K562 (cell line): ENCODE measurements around the gene KLHL12. TPM values are rescaled to one million over a fixed set of nuclear protein-coding genes. Genes with fewer than 3 reads are reported as not detected.

Experiments used
- BRD4 ChIP-seq: fragments of 200-600 bp; sonication (generic); IDR thresholded peaks from 2 replicates; pipeline ENCODE4 v1.6.1; 2017; ENCODE audit warnings: inconsistent platforms
- FOSL1 ChIP-seq: fragments of 200-800 bp; sonication (Bioruptor generic); conservative IDR thresholded peaks from 2 replicates; pipeline ENCODE4 v1.6.1; 2016; ENCODE audit warnings: missing genetic modification characterization, missing compliant biosample characterization
- FOXP1 ChIP-seq: sonication (generic); formaldehyde crosslinking; IDR thresholded peaks from 2 replicates; pipeline ENCODE4 v1.8.0; 2022; ENCODE audit warnings: mild to moderate bottlenecking, missing genetic modification reagents
- HMG20B ChIP-seq: fragments of 250-450 bp; sonication (Bioruptor Pico); IDR thresholded peaks from 2 replicates; pipeline ENCODE4 v1.5.0; 2021; ENCODE audit warnings: mild to moderate bottlenecking
- HNRNPL ChIP-seq: fragments of 200-400 bp; formaldehyde crosslinking; IDR thresholded peaks from 2 replicates; pipeline ENCODE4 v1.6.1; 2017; ENCODE audit warnings: low read depth, mild to moderate bottlenecking, low read length
- IRF1 ChIP-seq: sonication (generic); formaldehyde crosslinking; IDR thresholded peaks from 2 replicates; pipeline ENCODE4 v1.8.0; 2022; ENCODE audit warnings: missing genetic modification reagents, mild to moderate bottlenecking, borderline replicate concordance
- IRF9 ChIP-seq: fragments of 450-650 bp; IDR thresholded peaks from 2 replicates; pipeline ENCODE4 v1.6.1; 2016; ENCODE audit warnings: missing biosample characterization, missing genetic modification characterization
- L3MBTL2 ChIP-seq: fragments of 450-650 bp; IDR thresholded peaks from 2 replicates; pipeline ENCODE4 v1.6.1; 2016; ENCODE audit warnings: mild to moderate bottlenecking, moderate library complexity
- MAFK ChIP-seq: IDR thresholded peaks from 2 replicates; pipeline ENCODE4 v1.6.1; 2011; ENCODE audit warnings: low read length, improper control_type of control experiment
- MXI1 ChIP-seq: IDR thresholded peaks from 2 replicates; pipeline ENCODE4 v1.6.1; 2011; ENCODE audit warnings: low read depth, mild to moderate bottlenecking, improper control_type of control experiment, low read length
- OTX1 ChIP-seq: fragments of 450-650 bp; formaldehyde crosslinking; IDR thresholded peaks from 2 replicates; pipeline ENCODE4 v1.4.0; 2022; ENCODE audit warnings: mild to moderate bottlenecking
- PCBP2 ChIP-seq: fragments of 200-400 bp; formaldehyde crosslinking; IDR thresholded peaks from 2 replicates; pipeline ENCODE4 v1.6.1; 2018; ENCODE audit warnings: low read length, low read depth, mild to moderate bottlenecking, moderate library complexity; ENCODE audit not compliant: poor library complexity, severe bottlenecking
- RBBP5 ChIP-seq: fragments of 200-600 bp; sonication (generic); IDR thresholded peaks from 2 replicates; pipeline ENCODE4 v1.6.1; 2012; ENCODE audit warnings: borderline replicate concordance, mild to moderate bottlenecking, low read length, control low read depth, inconsistent platforms; ENCODE audit not compliant: insufficient read depth, poor library complexity, severe bottlenecking
- RBM15 ChIP-seq: fragments of 200-400 bp; formaldehyde crosslinking; IDR thresholded peaks from 2 replicates; pipeline ENCODE4 v1.6.1; 2018; ENCODE audit warnings: mild to moderate bottlenecking, low read length, moderate library complexity; ENCODE audit not compliant: insufficient read depth
- RCOR1 ChIP-seq, 2 experiments: IDR thresholded peaks; 2 replicates each; pipeline ENCODE4 v1.6.1; 2012; ENCODE audit warnings: low read depth in 2 of 2, low read length in 2 of 2, borderline replicate concordance in 1 of 2, improper control_type of control experiment in 1 of 2
- SLC30A9 ChIP-seq: fragments of 250-450 bp; sonication (Bioruptor Pico); IDR thresholded peaks from 2 replicates; pipeline ENCODE4 v1.8.0; 2022; ENCODE audit warnings: mild to moderate bottlenecking, moderate library complexity
- TFAM ChIP-seq: fragments of 250-450 bp; sonication (Bioruptor Pico); conservative IDR thresholded peaks from 2 replicates; pipeline ENCODE4 v1.5.0; 2021; ENCODE audit warnings: mild to moderate bottlenecking, moderate library complexity
- THAP7 ChIP-seq: fragments of 250-450 bp; sonication (Bioruptor Pico); IDR thresholded peaks from 2 replicates; pipeline ENCODE4 v1.5.0; 2021
- ZC3H11A ChIP-seq: IDR thresholded peaks from 2 replicates; pipeline ENCODE4 v1.6.1; 2012; ENCODE audit warnings: low read depth, low read length, improper control_type of control experiment
- ZFX ChIP-seq: sonication (generic); formaldehyde crosslinking; IDR thresholded peaks from 2 replicates; pipeline ENCODE4 v1.8.0; 2022; ENCODE audit warnings: mild to moderate bottlenecking, missing genetic modification reagents, moderate library complexity
- ZNF134 ChIP-seq: fragments of 250-450 bp; sonication (Bioruptor Pico); conservative IDR thresholded peaks from 2 replicates; pipeline ENCODE4 v1.4.0; 2020
- ZNF253 ChIP-seq: fragments of 250-450 bp; sonication (Bioruptor Pico); conservative IDR thresholded peaks from 2 replicates; pipeline ENCODE4 v1.6.1; 2021; ENCODE audit warnings: mild to moderate bottlenecking
- ZNF277 ChIP-seq: fragments of 250-450 bp; sonication (Bioruptor Pico); IDR thresholded peaks from 2 replicates; pipeline ENCODE4 v1.8.0; 2022; ENCODE audit warnings: inconsistent platforms, mild to moderate bottlenecking, moderate library complexity, borderline replicate concordance
- ZNF699 ChIP-seq: fragments of 250-450 bp; sonication (Bioruptor Pico); IDR thresholded peaks from 2 replicates; pipeline ENCODE4 v1.8.0; 2021; ENCODE audit warnings: mild to moderate bottlenecking, moderate library complexity; ENCODE audit not compliant: insufficient replicate concordance
- ZNF740 ChIP-seq, 3 experiments: fragments of 200-800 bp in 1 of 3; sonication (Bioruptor generic) in 1 of 3; sonication (generic) in 1 of 3; formaldehyde crosslinking in 1 of 3; IDR thresholded peaks; 2 replicates each; pipeline versions ENCODE4 v1.6.1 to v1.8.0; 2016 to 2022; ENCODE audit warnings: mild to moderate bottlenecking in 2 of 3, missing compliant biosample characterization in 2 of 3, missing genetic modification characterization in 2 of 3, missing genetic modification reagents in 1 of 3
- ZNF780A ChIP-seq: fragments of 250-450 bp; sonication (Bioruptor Pico); IDR thresholded peaks from 2 replicates; pipeline ENCODE4 v1.5.0; 2021; ENCODE audit warnings: mild to moderate bottlenecking
- polyA plus RNA-seq, 8 experiments: library from polyadenylated mRNA; depleted of rRNA in 4 of 8; stranded (reverse) in 5 of 8; unstranded in 3 of 8; fragments of >200 nt; fragmentation: Nextera tagmentation in 2 of 8; fragmentation: Illumina TruSeq in 1 of 8; extraction: Ambion mirVana in 2 of 8; extraction: Trizol in 1 of 8; gene quantifications; 2 replicates each; pipeline versions ENCODE4 v1.2.1 to v1.2.3, GENCODE V29; 2011 to 2014; ENCODE audit warnings: inconsistent platforms in 1 of 8, missing spikeins in 1 of 8
- total RNA-seq, 7 experiments: library from RNA; depleted of rRNA in 6 of 7; stranded (reverse); fragments of >200 nt in 6 of 7; fragmentation: Illumina TruSeq in 2 of 7; extraction: Trizol in 2 of 7; gene quantifications; 2 replicates each; pipeline versions ENCODE4 v1.2.1 to v1.2.3, GENCODE V29; 2011 to 2021; ENCODE audit warnings: low replicate concordance in 1 of 7

Gene KLHL12
- total and polyA plus RNA-seq, 9 of the 15 experiments (the other 6 are each of a cell fraction or from before 2014, with no cell fraction given), result 23.1 to 85.1 (median 35.0) TPM

- TF ChIP-seq IRF9 (tag), result no peak
- TF ChIP-seq SLC30A9 (CRISPR knock-in tag), result no peak
- TF ChIP-seq THAP7 (CRISPR knock-in tag), result no peak
- TF ChIP-seq HMG20B (CRISPR knock-in tag), result no peak
- TF ChIP-seq RBM15, result no peak
- TF ChIP-seq IRF1 (CRISPR knock-in tag), result no peak
- no peak for TF ChIP-seq ZNF134 (CRISPR knock-in tag)
- no peak for TF ChIP-seq ZNF699
- no peak for TF ChIP-seq MXI1
- peak; percentile 92 for TF ChIP-seq ZNF740 (CRISPR knock-in tag; IDR thresholded peaks at IDR 0.05)
- no peak; a peak in 1 of 4 replicates for TF ChIP-seq ZNF740 (tag; IDR thresholded peaks at IDR 0.05)
- TF ChIP-seq ZNF253 (CRISPR knock-in tag), result no peak
- TF ChIP-seq FOXP1, result 0 out of 2 replicates have a peak, but pooled peaks have one; percentile 27
- TF ChIP-seq ZNF277 (CRISPR knock-in tag), result no peak
- no peak for TF ChIP-seq BRD4
- TF ChIP-seq L3MBTL2, result peak; percentile 27; the same call in 1 of the 2 replicates
- no peak for TF ChIP-seq FOSL1
- no peak for TF ChIP-seq ZNF780A (CRISPR knock-in tag)
- no peak for TF ChIP-seq HNRNPL
- no peak for TF ChIP-seq OTX1 (CRISPR knock-in tag)
- no peak for TF ChIP-seq ZC3H11A
- TF ChIP-seq RBBP5, result no peak
- no peak for TF ChIP-seq PCBP2
- no peak for TF ChIP-seq TFAM (CRISPR knock-in tag)
- TF ChIP-seq MAFK, result no peak
- peak in 1 of 2 experiments; percentile 74; a peak in 2 of 4 replicates for TF ChIP-seq RCOR1 (IDR thresholded peaks at IDR 0.05; ENCODE audit: borderline replicate concordance in 1 of 2, low read depth in 2 of 2, low read length in 2 of 2)
- peak; percentile 69 for TF ChIP-seq ZFX (CRISPR knock-in tag)
Measured at GRCh38 chr1:202968895-202969295, 41.9 kb upstream of the KLHL12 start (continued).
